A673 (cell line): ENCODE measurements around the gene AHDC1.

Source experiments
- EZH2 ChIP-seq: fragments of 200-600 bp; sonication (generic); IDR thresholded peaks from 2 replicates; pipeline ENCODE4 v1.6.1; 2017; ENCODE audit warnings: borderline replicate concordance, low read depth, mild to moderate bottlenecking, mixed read lengths, antibody characterized with exemption, low read length; ENCODE audit not compliant: poor library complexity, severe bottlenecking
- TF ChIP-seq, protein P1 (sequence below): fragments of 300-800, 200-600 bp; sonication (generic); conservative IDR thresholded peaks from 2 replicates; pipeline ENCODE4 v1.5.1; 2017; ENCODE audit warnings: low read depth, mild to moderate bottlenecking, antibody characterized with exemption, low read length, moderate library complexity, mixed read lengths

DNA sequence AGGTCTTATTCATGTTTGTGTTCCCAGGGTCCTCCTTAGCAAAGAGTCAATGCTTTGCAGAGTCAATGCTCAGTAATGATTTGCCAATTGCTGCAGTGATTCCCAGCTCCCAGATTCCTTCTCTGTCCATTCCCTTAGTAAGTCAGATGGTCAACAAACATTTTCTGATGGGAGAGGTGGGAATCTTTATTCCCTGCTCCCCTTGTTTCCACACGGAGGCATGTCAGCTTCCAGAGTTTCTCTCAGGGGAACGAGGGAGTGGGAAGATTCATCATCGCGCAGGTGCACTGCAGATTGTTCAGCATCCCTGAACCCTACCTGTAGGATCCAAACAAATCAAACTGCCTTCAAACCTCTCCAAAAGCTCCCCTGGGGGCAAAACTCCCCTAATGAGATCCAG is 7.5 kb upstream of the AHDC1 start:
- TF ChIP-seq, protein P1, sequence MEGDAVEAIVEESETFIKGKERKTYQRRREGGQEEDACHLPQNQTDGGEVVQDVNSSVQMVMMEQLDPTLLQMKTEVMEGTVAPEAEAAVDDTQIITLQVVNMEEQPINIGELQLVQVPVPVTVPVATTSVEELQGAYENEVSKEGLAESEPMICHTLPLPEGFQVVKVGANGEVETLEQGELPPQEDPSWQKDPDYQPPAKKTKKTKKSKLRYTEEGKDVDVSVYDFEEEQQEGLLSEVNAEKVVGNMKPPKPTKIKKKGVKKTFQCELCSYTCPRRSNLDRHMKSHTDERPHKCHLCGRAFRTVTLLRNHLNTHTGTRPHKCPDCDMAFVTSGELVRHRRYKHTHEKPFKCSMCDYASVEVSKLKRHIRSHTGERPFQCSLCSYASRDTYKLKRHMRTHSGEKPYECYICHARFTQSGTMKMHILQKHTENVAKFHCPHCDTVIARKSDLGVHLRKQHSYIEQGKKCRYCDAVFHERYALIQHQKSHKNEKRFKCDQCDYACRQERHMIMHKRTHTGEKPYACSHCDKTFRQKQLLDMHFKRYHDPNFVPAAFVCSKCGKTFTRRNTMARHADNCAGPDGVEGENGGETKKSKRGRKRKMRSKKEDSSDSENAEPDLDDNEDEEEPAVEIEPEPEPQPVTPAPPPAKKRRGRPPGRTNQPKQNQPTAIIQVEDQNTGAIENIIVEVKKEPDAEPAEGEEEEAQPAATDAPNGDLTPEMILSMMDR, result no peak
- no peak for TF ChIP-seq EZH2
